Stomach (tissue), 9 donors: ENCODE results near the gene KDR. TPM values are rescaled to one million over a fixed set of nuclear protein-coding genes. Genes with fewer than 3 reads are reported as not detected.

Experiments
- DNase-seq, 2 donors: peaks; one replicate each; pipeline versions ENCODE4 v3.0.0 to v3.0.0-alpha.2; 2013 to 2019
- H3K27ac ChIP-seq, 5 donors: fragments of 200-600 bp in 4 of 5; sonication (generic) in 4 of 5; one replicate each; pipeline ENCODE4 v1.5.1; 2013 to 2019; ENCODE audit warnings: mild to moderate bottlenecking in 1 of 5, moderate library complexity in 1 of 5
- H3K27me3 ChIP-seq, 3 donors: fragments of 200-600 bp; sonication (generic); one replicate each; pipeline ENCODE4 v1.5.1; 2017 to 2019; ENCODE audit warnings: mixed run types in 1 of 3
- H3K36me3 ChIP-seq, 4 donors: fragments of 200-600 bp; sonication (generic); 1 replicate in 3 of 4; 2 replicates in 1 of 4; pipeline ENCODE4 v1.5.1; 2016 to 2019
- H3K4me1 ChIP-seq, 4 donors: fragments of 200-600 bp; sonication (generic); one replicate each; pipeline ENCODE4 v1.5.1; 2016 to 2019
- H3K4me3 ChIP-seq, 4 donors: fragments of 200-600 bp; sonication (generic) in 3 of 4; one replicate each; pipeline ENCODE4 v1.5.1; 2016 to 2019; ENCODE audit warnings: mild to moderate bottlenecking in 1 of 4
- H3K9me3 ChIP-seq, 4 donors: fragments of 200-600 bp; sonication (generic); one replicate each; pipeline ENCODE4 v1.5.1; 2016 to 2019
- CTCF ChIP-seq, 7 experiments: fragments of 450-650 bp in 4 of 7; fragments of 200-600 bp in 3 of 7; sonication (generic) in 3 of 7; IDR thresholded peaks; one replicate each; pipeline ENCODE4 v1.5.1; 2016 to 2019; ENCODE audit warnings: antibody characterized with exemption in 7 of 7, control low read depth in 2 of 7, mild to moderate bottlenecking in 1 of 7
- EP300 ChIP-seq: sonication (generic); formaldehyde crosslinking; IDR thresholded peaks from one replicate; pipeline ENCODE4 v1.6.1; 2017; ENCODE audit warnings: antibody characterized with exemption
- POLR2A ChIP-seq, 4 donors: fragments of 450-650 bp; IDR thresholded peaks; one replicate each; pipeline ENCODE4 v1.6.1; 2016; ENCODE audit warnings: antibody characterized with exemption in 4 of 4, control low read depth in 2 of 4, mild to moderate bottlenecking in 1 of 4, moderate library complexity in 1 of 4
- POLR2AphosphoS5 ChIP-seq, 3 donors: sonication (generic); formaldehyde crosslinking; IDR thresholded peaks; one replicate each; pipeline ENCODE4 v1.6.1; 2016; ENCODE audit warnings: antibody characterized with exemption in 3 of 3
- WGBS, 5 donors: extraction: QIAGEN DNeasy Blood & Tissue Kit in 3 of 5; methylation state at CpG; one replicate each; pipeline versions ENCODE4 v1.1.5 to v1.1.7; 2013 to 2018; 5-methylcytosine and 5-hydroxymethylcytosine counted together
- intact Hi-C: fragments of 100-400 bp; cut with DNase I; formaldehyde crosslinking; loops from one replicate; pipeline ENCODE4 v1.15.1; 2023; ENCODE audit warnings: low total_unique reads
- polyA plus RNA-seq, 3 donors: library from polyadenylated mRNA; stranded (reverse); fragments of 200-250 nt; gene quantifications; one replicate each; pipeline ENCODE4 v1.2.3, GENCODE V29; 2013
- total RNA-seq, 5 donors: library from RNA; depleted of rRNA; stranded (reverse); fragments of >200 nt; gene quantifications; one replicate each; pipeline versions ENCODE4 v1.1.0 to v1.2.3, GENCODE V29; 2014 to 2016
- donor health status: healthy with polysubstance abuse.
- donor health status: Bipolar disorder and iron deficiency.
- donor health status: healthy.

Gene KDR
- total and polyA plus RNA-seq, 8 donors = 1.1 to 32.3 (median 8.1) TPM

GRCh38 chr4:55122235-55122634 is 3.2 kb downstream of the KDR start:
- Histone ChIP-seq H3K27ac (peak overlapping the region in 1 of 5 donors; percentile 47), H3K4me1 (peaks cover 8 to 26% (median 17%) of the 10 kb centered on the region in 4 donors), H3K27me3 (peaks cover 0 to 23% (median 13%) of the 10 kb centered on the region in 3 donors), H3K9me3 (no peaks in the 10 kb centered on the region), H3K4me3 (peak overlapping the region in 1 of 4 donors; percentile 14), H3K36me3 (no peaks in the 10 kb centered on the region)
- TF ChIP-seq POLR2A (IDR thresholded peaks at IDR 0.05) = no peak
- no peak for TF ChIP-seq CTCF (IDR thresholded peaks at IDR 0.05)
- TF ChIP-seq POLR2AphosphoS5 (IDR thresholded peaks at IDR 0.05) = peak in 1 of 3 donors; percentile 58
- no peak for TF ChIP-seq EP300
- peak in 1 of 2 donors; percentile 30 for DNase-seq
- intact Hi-C loops = no loop called here
- 24 to 50% (median 25%) methylated on average over 2 of the region's 2 CpGs for WGBS, 5 donors

GRCh38 chr4:55121246-55121645 is 4.1 kb downstream of the KDR start:
- peaks cover 0 to 21% (median 13%) of the 10 kb centered on the region in 3 donors for H3K27me3 ChIP-seq
- no peaks in the 10 kb centered on the region for H3K36me3 ChIP-seq
- intact Hi-C loops = no loop called here
- TF ChIP-seq CTCF (IDR thresholded peaks at IDR 0.05) = no peak
- TF ChIP-seq POLR2A (IDR thresholded peaks at IDR 0.05) = no peak
- no peak for TF ChIP-seq POLR2AphosphoS5 (IDR thresholded peaks at IDR 0.05)
- TF ChIP-seq EP300 = no peak
- H3K4me1 ChIP-seq = peaks cover 8 to 24% (median 17%) of the 10 kb centered on the region in 4 donors
- no peaks in the 10 kb centered on the region for H3K9me3 ChIP-seq
- peak overlapping the region in 1 of 5 donors; percentile 9 for H3K27ac ChIP-seq
- DNase-seq = peak in 1 of 2 donors; percentile 20
- 74 to 90% (median 80%) methylated on average over 4 of the region's 4 CpGs for WGBS, 5 donors
- H3K4me3 ChIP-seq = no peak overlapping the region

- no peak for TF ChIP-seq EP300
- no peak for TF ChIP-seq POLR2AphosphoS5 (IDR thresholded peaks at IDR 0.05)
- DNase-seq = no peak
- Histone ChIP-seq H3K27me3 (no peaks in the 10 kb centered on the region), H3K4me1 (peaks cover 0 to 7% (median 0%) of the 10 kb centered on the region in 4 donors), H3K9me3 (no peaks in the 10 kb centered on the region), H3K36me3 (no peaks in the 10 kb centered on the region), H3K4me3 (no peak overlapping the region), H3K27ac (no peak overlapping the region)
- 78 to 91% (median 82%) methylated on average over 6 of the region's 6 CpGs for WGBS, 5 donors
- intact Hi-C loops = no loop called here
Measured at GRCh38 chr4:55118397-55118796, 7.0 kb downstream of the KDR start.

- no peak for DNase-seq
- no peak overlapping the region for H3K4me3 ChIP-seq
- no peak for TF ChIP-seq POLR2AphosphoS5 (IDR thresholded peaks at IDR 0.05)
- no peak for TF ChIP-seq POLR2A (IDR thresholded peaks at IDR 0.05)
- no peak for TF ChIP-seq EP300
- TF ChIP-seq CTCF (IDR thresholded peaks at IDR 0.05) = no peak
- peaks cover 0 to 7% (median 0%) of the 10 kb centered on the region in 4 donors for H3K4me1 ChIP-seq
- H3K27ac ChIP-seq = no peak overlapping the region
- no peaks in the 10 kb centered on the region for H3K9me3 ChIP-seq
- 87 to 97% (median 95%) methylated on average over 1 of the region's 1 CpG for WGBS, 5 donors
- no peaks in the 10 kb centered on the region for H3K27me3 ChIP-seq
- H3K36me3 ChIP-seq = no peaks in the 10 kb centered on the region
- intact Hi-C loops = no loop called here
Measured at GRCh38 chr4:55117511-55117910, 7.9 kb downstream of the KDR start.

- 57 to 77% (median 67%) methylated on average over 1 of the region's 1 CpG for WGBS, 5 donors
Measured at GRCh38 chr4:55116450-55116849, 8.9 kb downstream of the KDR start.

More at GRCh38 chr4:55116450-55116849, 8.9 kb downstream of the KDR start:
- Histone ChIP-seq H3K27me3 (no peaks in the 10 kb centered on the region), H3K4me1 (peaks cover 0 to under 1% (median 0%) of the 10 kb centered on the region in 4 donors), H3K9me3 (no peaks in the 10 kb centered on the region), H3K4me3 (no peak overlapping the region), H3K36me3 (no peaks in the 10 kb centered on the region), H3K27ac (no peak overlapping the region)
- intact Hi-C loops = no loop called here
- DNase-seq = no peak
- no peak for TF ChIP-seq POLR2A (IDR thresholded peaks at IDR 0.05)
- TF ChIP-seq CTCF (IDR thresholded peaks at IDR 0.05) = no peak
- no peak for TF ChIP-seq POLR2AphosphoS5 (IDR thresholded peaks at IDR 0.05)
- no peak for TF ChIP-seq EP300
